Esophagus squamous epithelium (tissue), 5 donors: ENCODE measurements around the gene AHI1. TPM values are rescaled to one million over a fixed set of nuclear protein-coding genes. Genes with fewer than 3 reads are reported as not detected.

Source experiments
- DNase-seq: peaks from one replicate; lab custom pipeline; 2025; lab: John Stamatoyannopoulos, UW
- H3K27ac ChIP-seq, 4 donors: fragments of 200-600 bp; sonication (generic); one replicate each; pipeline ENCODE4 v1.5.1; 2016 to 2019; ENCODE audit warnings: mild to moderate bottlenecking in 1 of 4
- H3K27me3 ChIP-seq, 4 donors: fragments of 200-600 bp; sonication (generic); 1 replicate in 3 of 4; 2 replicates in 1 of 4; pipeline versions ENCODE4 v1.5.1 to v1.6.0; 2017 to 2021; ENCODE audit warnings: antibody characterized with exemption in 1 of 4
- H3K36me3 ChIP-seq, 3 donors: fragments of 200-600 bp; sonication (generic); one replicate each; pipeline ENCODE4 v1.5.1; 2016 to 2019
- H3K4me1 ChIP-seq, 3 donors: fragments of 200-600 bp; sonication (generic); one replicate each; pipeline ENCODE4 v1.5.1; 2017 to 2019
- H3K4me3 ChIP-seq, 4 donors: fragments of 200-600 bp; sonication (generic); 1 replicate in 3 of 4; 2 replicates in 1 of 4; pipeline ENCODE4 v1.5.1; 2016 to 2019; ENCODE audit warnings: mild to moderate bottlenecking in 2 of 4, moderate library complexity in 1 of 4
- H3K9me3 ChIP-seq, 3 donors: fragments of 200-600 bp; sonication (generic); one replicate each; pipeline ENCODE4 v1.5.1; 2016 to 2019
- POLR2A ChIP-seq, 4 donors: fragments of 450-650 bp; IDR thresholded peaks; one replicate each; pipeline ENCODE4 v1.6.1; 2017; ENCODE audit warnings: antibody characterized with exemption in 4 of 4, mild to moderate bottlenecking in 4 of 4, moderate library complexity in 3 of 4
- WGBS, 2 donors: methylation state at CpG; one replicate each; pipeline ENCODE4 v1.1.5; 2018; 5-methylcytosine and 5-hydroxymethylcytosine counted together
- intact Hi-C: fragments of 100-400 bp; cut with DNase I; formaldehyde crosslinking; loops from one replicate; pipeline ENCODE4 v1.15.0; 2022
- total RNA-seq, 4 donors: library from RNA; depleted of rRNA; stranded (reverse); fragments of >200 nt; gene quantifications; one replicate each; pipeline ENCODE4 v1.1.0, GENCODE V29; 2016
- TF ChIP-seq, protein P1 (sequence below), 6 experiments: fragments of 450-650 bp in 4 of 6; fragments of 200-600 bp in 2 of 6; sonication (generic) in 2 of 6; IDR thresholded peaks; one replicate each; pipeline ENCODE4 v1.5.1; 2016 to 2019; ENCODE audit warnings: antibody characterized with exemption in 6 of 6, mild to moderate bottlenecking in 4 of 6, moderate library complexity in 4 of 6
- donor health status: DM: yes; HTN: yes; CAD: no.

AHI1 gene
- total RNA-seq, 4 donors from 2014 or later = 4.5 to 24.2 (median 7.6) TPM

DNA sequence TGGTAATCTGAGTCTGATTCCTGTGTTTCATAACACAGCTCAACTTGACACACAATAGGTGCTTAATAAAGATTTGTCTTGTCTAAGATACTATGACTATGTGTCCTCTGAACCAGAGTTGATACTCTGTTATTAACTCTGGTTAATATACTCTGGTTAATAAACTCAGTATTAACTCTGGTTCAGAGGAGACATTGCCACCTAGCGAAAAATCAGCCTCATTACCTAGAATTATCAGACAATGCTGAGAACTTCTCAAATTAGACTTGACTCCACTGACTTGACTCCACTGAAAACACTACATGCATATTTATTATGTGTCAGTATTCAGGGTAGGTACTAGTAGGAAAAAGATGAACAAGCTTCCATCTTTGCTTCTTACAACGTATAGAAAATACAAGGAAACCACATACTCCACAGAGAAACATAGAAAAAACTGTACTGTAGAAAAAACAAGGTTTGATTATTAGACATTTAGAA is 73.9 kb downstream of the AHI1 start:
- Histone ChIP-seq H3K9me3 (no peaks in the 10 kb centered on the region), H3K4me1 (no peaks in the 10 kb centered on the region), H3K4me3 (no peak overlapping the region), H3K27me3 (no peaks in the 10 kb centered on the region), H3K36me3 (peaks cover 0 to 9% (median 0%) of the 10 kb centered on the region in 3 donors), H3K27ac (no peak overlapping the region)
- no peak for DNase-seq
- TF ChIP-seq, protein P1, sequence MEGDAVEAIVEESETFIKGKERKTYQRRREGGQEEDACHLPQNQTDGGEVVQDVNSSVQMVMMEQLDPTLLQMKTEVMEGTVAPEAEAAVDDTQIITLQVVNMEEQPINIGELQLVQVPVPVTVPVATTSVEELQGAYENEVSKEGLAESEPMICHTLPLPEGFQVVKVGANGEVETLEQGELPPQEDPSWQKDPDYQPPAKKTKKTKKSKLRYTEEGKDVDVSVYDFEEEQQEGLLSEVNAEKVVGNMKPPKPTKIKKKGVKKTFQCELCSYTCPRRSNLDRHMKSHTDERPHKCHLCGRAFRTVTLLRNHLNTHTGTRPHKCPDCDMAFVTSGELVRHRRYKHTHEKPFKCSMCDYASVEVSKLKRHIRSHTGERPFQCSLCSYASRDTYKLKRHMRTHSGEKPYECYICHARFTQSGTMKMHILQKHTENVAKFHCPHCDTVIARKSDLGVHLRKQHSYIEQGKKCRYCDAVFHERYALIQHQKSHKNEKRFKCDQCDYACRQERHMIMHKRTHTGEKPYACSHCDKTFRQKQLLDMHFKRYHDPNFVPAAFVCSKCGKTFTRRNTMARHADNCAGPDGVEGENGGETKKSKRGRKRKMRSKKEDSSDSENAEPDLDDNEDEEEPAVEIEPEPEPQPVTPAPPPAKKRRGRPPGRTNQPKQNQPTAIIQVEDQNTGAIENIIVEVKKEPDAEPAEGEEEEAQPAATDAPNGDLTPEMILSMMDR (IDR thresholded peaks at IDR 0.05) = peak in 5 of 6 experiments; percentile 58 to 70 (median 63)
- TF ChIP-seq POLR2A (IDR thresholded peaks at IDR 0.05) = no peak
- WGBS, 2 donors = 6 to 8% methylated on average over 2 of the region's 2 CpGs
- intact Hi-C loops = loop anchor here (10.0 kb wide), 1 partner anchor 279 kb away; no protein-coding TSS in a partner anchor

DNA sequence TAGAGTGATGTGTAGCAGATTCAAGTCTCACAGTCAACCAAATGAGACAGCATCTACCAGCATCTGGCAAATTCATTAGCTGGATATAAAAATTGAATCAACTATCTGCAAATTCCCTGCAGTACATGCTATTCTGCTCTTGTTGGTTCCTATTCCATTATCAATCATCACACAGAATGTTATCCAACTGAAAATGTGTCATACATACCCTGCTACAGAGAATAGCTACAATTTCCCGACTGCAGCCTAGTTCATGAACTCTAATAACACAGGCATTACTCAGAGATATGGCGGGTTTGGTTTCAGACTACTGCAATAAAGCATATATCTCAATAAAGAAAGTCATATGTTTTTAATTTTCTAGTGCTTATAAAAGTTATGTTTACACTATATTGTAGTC is 78.4 kb downstream of the AHI1 start:
- H3K36me3 ChIP-seq = no peaks in the 10 kb centered on the region
- no peak overlapping the region for H3K4me3 ChIP-seq
- no peak overlapping the region for H3K27ac ChIP-seq
- H3K27me3 ChIP-seq = no peaks in the 10 kb centered on the region
- intact Hi-C loops = no loop called here
- H3K9me3 ChIP-seq = no peaks in the 10 kb centered on the region
- no peak for DNase-seq
- no peaks in the 10 kb centered on the region for H3K4me1 ChIP-seq
- WGBS, 2 donors = 79 to 87% methylated on average over 2 of the region's 2 CpGs
- no peak for TF ChIP-seq POLR2A (IDR thresholded peaks at IDR 0.05)
- TF ChIP-seq, protein P1 (IDR thresholded peaks at IDR 0.05) = no peak

DNA sequence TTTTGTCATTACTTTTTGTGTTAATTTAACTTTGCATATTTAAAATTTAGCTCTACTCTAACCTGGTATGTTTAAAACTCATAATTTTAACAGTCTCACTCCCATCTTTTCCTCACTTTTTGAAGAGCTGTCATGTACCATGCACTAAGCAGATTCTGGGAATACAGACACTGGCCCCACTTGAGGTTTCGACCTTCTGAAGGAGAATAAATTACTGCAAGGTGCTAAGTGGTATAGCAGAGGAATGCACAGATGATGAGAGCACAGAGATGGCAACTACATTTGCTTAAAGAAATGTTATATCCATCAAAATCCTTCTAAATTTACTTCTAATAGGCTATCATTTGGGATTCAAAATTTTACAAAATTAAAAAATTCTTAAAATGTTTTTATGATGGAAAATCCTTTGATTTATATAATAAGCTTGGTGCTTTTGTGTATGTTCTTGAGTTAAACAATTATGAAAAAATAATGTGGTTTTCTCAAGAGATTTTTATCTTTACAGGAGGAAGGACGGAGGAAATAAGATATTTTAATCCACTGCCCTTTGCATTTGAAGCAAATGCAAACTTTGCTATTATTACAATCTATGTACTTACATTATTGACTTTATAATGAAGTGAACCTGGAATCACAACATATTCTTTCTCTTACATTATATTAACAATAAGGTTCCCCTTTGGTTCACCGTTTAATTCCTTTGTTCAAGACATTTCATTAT is 79.3 kb downstream of the AHI1 start:
- Histone ChIP-seq H3K4me3 (no peak overlapping the region), H3K4me1 (no peaks in the 10 kb centered on the region), H3K36me3 (no peaks in the 10 kb centered on the region), H3K27me3 (no peaks in the 10 kb centered on the region), H3K9me3 (no peaks in the 10 kb centered on the region), H3K27ac (no peak overlapping the region)
- DNase-seq = no peak
- intact Hi-C loops = no loop called here
- WGBS, 2 donors = 77 to 80% methylated on average over 3 of the region's 3 CpGs
- TF ChIP-seq POLR2A (IDR thresholded peaks at IDR 0.05) = no peak
- TF ChIP-seq, protein P1 (IDR thresholded peaks at IDR 0.05) = no peak

DNA sequence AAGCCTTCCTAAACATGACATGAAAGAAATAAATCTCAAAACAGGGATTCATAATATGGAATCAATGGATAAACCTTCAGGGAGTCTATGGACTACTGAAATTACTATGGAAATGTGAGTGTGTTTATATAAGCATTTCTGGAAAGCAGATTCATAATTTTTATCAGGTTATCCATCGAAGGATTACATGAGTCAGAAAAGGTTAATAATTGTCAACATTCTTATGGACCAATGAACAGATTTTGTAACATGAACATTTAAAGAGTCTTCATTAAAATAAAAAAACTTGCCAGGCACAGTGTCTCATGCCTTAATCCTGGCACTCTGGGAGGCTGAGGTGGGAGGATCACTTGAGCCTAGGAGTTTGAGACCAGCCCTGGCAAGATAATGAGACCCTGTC is 84.8 kb downstream of the AHI1 start:
- no peak overlapping the region for H3K4me3 ChIP-seq
- no peak for TF ChIP-seq POLR2A (IDR thresholded peaks at IDR 0.05)
- TF ChIP-seq, protein P1 (IDR thresholded peaks at IDR 0.05) = no peak
- 75 to 79% methylated on average over 1 of the region's 1 CpG for WGBS, 2 donors
- H3K27me3 ChIP-seq = no peaks in the 10 kb centered on the region
- no peaks in the 10 kb centered on the region for H3K4me1 ChIP-seq
- DNase-seq = no peak
- no peak overlapping the region for H3K27ac ChIP-seq
- peaks cover 0 to 17% (median 0%) of the 10 kb centered on the region in 3 donors for H3K36me3 ChIP-seq
- intact Hi-C loops = no loop called here
- no peaks in the 10 kb centered on the region for H3K9me3 ChIP-seq

DNA sequence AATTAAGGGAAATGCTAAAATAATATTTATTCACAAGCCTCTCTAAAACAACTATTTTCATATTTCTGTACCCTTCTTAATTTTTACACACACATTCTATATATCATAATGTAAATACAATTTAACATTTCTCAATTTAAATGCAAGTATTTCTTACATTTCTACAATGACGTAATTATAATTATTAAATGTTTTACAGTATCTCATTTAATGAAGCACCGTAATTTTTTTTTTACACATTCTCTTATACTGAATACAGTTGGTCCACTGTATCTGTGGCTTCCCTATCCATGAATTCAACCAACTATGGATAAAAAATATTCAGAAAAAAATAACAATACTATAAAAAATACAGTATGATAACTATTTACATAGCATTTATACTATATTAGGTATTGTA is 85.7 kb downstream of the AHI1 start:
- Histone ChIP-seq H3K9me3 (no peaks in the 10 kb centered on the region), H3K4me3 (no peak overlapping the region), H3K27me3 (no peaks in the 10 kb centered on the region), H3K27ac (no peak overlapping the region), H3K36me3 (peaks cover 0 to 17% (median 0%) of the 10 kb centered on the region in 3 donors), H3K4me1 (no peaks in the 10 kb centered on the region)
- TF ChIP-seq POLR2A (IDR thresholded peaks at IDR 0.05) = no peak
- TF ChIP-seq, protein P1 (IDR thresholded peaks at IDR 0.05) = no peak
- no peak for DNase-seq
- 97 to 98% methylated on average over 2 of the region's 2 CpGs for WGBS, 2 donors
- intact Hi-C loops = no loop called here
